ENCODE results near the gene DPRX.
"Not testable (repeated sequence)": the region's sequence is repeated elsewhere in the genome, so short reads cannot be mapped to it uniquely, and the experiment has no call there.

The DPRX gene

GRCh38 chr19:53662209-53662608, 30.4 kb downstream of the DPRX start:
- H3K4me3 ChIP-seq (ENCODE audit: low read depth, low read length): no peak overlapping the region
- in situ Hi-C loops (cut with HindIII; ENCODE audit: low sequenced_read_pairs): no loop called here
- TF ChIP-seq, protein P1, sequence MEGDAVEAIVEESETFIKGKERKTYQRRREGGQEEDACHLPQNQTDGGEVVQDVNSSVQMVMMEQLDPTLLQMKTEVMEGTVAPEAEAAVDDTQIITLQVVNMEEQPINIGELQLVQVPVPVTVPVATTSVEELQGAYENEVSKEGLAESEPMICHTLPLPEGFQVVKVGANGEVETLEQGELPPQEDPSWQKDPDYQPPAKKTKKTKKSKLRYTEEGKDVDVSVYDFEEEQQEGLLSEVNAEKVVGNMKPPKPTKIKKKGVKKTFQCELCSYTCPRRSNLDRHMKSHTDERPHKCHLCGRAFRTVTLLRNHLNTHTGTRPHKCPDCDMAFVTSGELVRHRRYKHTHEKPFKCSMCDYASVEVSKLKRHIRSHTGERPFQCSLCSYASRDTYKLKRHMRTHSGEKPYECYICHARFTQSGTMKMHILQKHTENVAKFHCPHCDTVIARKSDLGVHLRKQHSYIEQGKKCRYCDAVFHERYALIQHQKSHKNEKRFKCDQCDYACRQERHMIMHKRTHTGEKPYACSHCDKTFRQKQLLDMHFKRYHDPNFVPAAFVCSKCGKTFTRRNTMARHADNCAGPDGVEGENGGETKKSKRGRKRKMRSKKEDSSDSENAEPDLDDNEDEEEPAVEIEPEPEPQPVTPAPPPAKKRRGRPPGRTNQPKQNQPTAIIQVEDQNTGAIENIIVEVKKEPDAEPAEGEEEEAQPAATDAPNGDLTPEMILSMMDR (IDR thresholded peaks at IDR 0.05; ENCODE audit: low read depth, low read length, missing control alignments): no peak
- no peak for DNase-seq (ENCODE audit: low read depth)

DNA sequence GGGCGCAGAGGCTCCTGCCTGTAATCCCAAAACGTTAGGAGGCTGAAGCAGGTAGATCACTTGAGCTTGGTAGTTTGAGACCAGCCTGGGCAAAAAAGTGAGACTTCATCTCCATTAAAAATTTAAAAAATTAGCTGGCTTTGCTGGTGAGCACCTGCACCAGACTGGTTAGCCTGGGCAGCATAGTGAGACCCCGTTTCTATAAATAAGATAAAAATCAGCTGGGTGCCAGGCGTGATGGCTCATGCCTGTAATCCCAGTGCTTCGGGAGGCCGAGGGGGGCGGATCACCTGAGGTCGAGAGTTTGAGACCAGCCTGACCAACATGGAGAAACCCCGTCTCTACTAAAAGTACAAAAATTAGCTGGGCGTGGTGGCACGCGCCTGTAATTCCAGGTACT, 32.4 kb downstream of the DPRX start:
- H3K4me3 ChIP-seq (ENCODE audit: low read depth, low read length): no peak overlapping the region
- TF ChIP-seq, protein P1 (IDR thresholded peaks at IDR 0.05; ENCODE audit: low read depth, low read length, missing control alignments): no peak
- DNase-seq (ENCODE audit: low read depth): no peak
- in situ Hi-C loops (cut with HindIII; ENCODE audit: low sequenced_read_pairs): no loop called here

DNA sequence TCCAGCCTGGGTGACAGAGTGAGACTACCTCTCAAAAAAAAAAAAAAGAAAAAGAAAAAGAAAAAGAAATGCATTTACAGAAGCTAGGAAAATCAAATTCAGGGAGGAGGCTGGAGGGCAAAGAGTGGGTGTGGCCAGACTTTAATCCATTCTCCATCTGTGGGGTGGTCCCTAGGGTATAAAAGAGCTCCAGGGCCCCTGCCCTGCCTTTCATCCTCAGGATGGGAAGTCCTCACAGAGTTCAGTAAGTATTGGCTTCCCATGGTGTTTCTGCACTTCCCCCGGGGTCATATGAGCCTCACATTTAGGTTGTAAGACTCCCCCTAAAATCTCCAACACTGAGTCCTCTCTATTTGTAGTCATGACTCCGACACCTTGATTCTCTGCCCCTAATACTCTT, 33.0 kb downstream of the DPRX start:
- in situ Hi-C loops (cut with HindIII; ENCODE audit: low sequenced_read_pairs): no loop called here
- DNase-seq (ENCODE audit: low read depth): no peak
- H3K4me3 ChIP-seq (ENCODE audit: low read depth, low read length): no peak overlapping the region
- TF ChIP-seq, protein P1 (IDR thresholded peaks at IDR 0.05; ENCODE audit: low read depth, low read length, missing control alignments): no peak

DNA sequence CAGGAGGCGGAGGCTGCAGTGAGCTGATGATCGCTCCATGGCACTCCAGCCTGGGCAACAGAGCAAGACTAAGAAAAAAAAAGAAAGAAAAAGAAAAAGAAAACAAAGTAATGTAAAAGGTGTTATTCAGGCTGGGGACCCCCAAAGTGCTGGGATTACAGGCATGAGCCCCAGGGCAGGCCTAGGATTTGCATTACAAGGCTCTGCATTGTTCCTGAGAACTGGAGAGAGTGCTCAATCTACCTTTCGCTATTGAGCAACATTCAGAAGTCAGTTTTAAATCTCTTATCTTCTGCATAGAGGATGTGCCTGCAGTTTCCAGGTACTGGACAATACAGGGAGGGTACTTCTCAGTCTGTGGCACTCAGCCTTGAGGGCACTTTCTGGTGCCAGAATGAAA, 34.5 kb downstream of the DPRX start:
- H3K4me3 ChIP-seq (ENCODE audit: low read depth, low read length); DNase-seq (ENCODE audit: low read depth); in situ Hi-C loops (cut with HindIII; ENCODE audit: low sequenced_read_pairs): not testable (repeated sequence)

- H3K4me3 ChIP-seq (ENCODE audit: low read depth, low read length); DNase-seq (ENCODE audit: low read depth); in situ Hi-C loops (cut with HindIII; ENCODE audit: low sequenced_read_pairs): not testable (repeated sequence)
Observed at GRCh38 chr19:53668804-53669203, 37.0 kb downstream of the DPRX start.

GRCh38 chr19:53670345-53670744, 38.5 kb downstream of the DPRX start:
- no peak overlapping the region for H3K4me3 ChIP-seq (ENCODE audit: low read depth, low read length)
- in situ Hi-C loops (cut with HindIII; ENCODE audit: low sequenced_read_pairs): no loop called here
- TF ChIP-seq, protein P1 (IDR thresholded peaks at IDR 0.05; ENCODE audit: low read depth, low read length, missing control alignments): no peak
- no peak for DNase-seq (ENCODE audit: low read depth)

DNA sequence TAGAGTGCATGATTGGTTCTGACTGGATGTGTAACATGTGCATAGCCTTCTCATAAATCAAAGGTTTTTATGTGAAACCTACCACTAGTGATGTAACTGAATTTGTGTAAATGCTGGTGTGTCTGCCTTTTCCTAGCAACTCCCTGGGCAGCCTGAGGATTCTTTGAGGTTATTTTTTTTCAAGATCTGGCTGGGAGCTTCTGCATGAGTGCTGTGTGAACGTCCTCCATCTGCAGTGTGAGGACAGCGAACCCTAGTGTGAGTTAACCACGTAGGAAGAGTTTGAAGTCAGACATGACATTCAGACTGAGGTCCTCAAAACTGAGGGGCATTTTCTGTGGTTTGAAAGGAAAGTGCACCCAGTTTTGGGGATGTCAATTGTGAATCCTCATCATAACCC, 39.9 kb downstream of the DPRX start:
- no peak overlapping the region for H3K4me3 ChIP-seq (ENCODE audit: low read depth, low read length)
- TF ChIP-seq, protein P1 (IDR thresholded peaks at IDR 0.05; ENCODE audit: low read depth, low read length, missing control alignments): no peak
- DNase-seq (ENCODE audit: low read depth): no peak
- in situ Hi-C loops (cut with HindIII; ENCODE audit: low sequenced_read_pairs): no loop called here

All from astrocyte of the cerebellum (primary cell).